Activated T-helper 17 cell treated with anti-CD3 and anti-CD28 coated beads, Interleukin-2, amount 50 U/mL, for 72 hours (primary cell): ENCODE results near the gene ZNF324. TPM values are rescaled to one million over a fixed set of nuclear protein-coding genes. Genes with fewer than 3 reads are reported as not detected.
"Not testable (repeated sequence)": the region's sequence is repeated elsewhere in the genome, so short reads cannot be mapped to it uniquely, and the experiment has no call there.

Experiments
- ATAC-seq: fragments of 150-1000 bp; cut with Tn5 transposase; replicated peaks from 2 replicates; pipeline ENCODE4 v1.10.0; 2021; ENCODE audit warnings: mild to moderate bottlenecking, moderate library complexity
- H3K27ac Mint-ChIP-seq: one replicate; pipeline ENCODE4 v1.8.0; 2022; ENCODE audit warnings: mixed read lengths
- H3K27me3 Mint-ChIP-seq: one replicate; pipeline ENCODE4 v1.8.0; 2022; ENCODE audit warnings: mixed read lengths
- H3K36me3 Mint-ChIP-seq: one replicate; pipeline ENCODE4 v1.8.0; 2022; ENCODE audit warnings: low read depth, mild to moderate bottlenecking, mixed read lengths
- H3K4me1 Mint-ChIP-seq: one replicate; pipeline ENCODE4 v1.8.0; 2022; ENCODE audit warnings: mixed read lengths
- H3K4me3 Mint-ChIP-seq: one replicate; pipeline ENCODE4 v1.8.0; 2022; ENCODE audit warnings: mild to moderate bottlenecking, mixed read lengths
- H3K9me3 Mint-ChIP-seq: one replicate; pipeline ENCODE4 v1.8.0; 2022; ENCODE audit warnings: mixed read lengths
- total RNA-seq, 2 donors: library from RNA; stranded (reverse); gene quantifications; one replicate each; pipeline ENCODE4 v1.2.3, GENCODE V29; 2022

ZNF324 gene
- total RNA-seq, 2 donors from 2014 or later = 7.3 to 7.6 TPM

DNA sequence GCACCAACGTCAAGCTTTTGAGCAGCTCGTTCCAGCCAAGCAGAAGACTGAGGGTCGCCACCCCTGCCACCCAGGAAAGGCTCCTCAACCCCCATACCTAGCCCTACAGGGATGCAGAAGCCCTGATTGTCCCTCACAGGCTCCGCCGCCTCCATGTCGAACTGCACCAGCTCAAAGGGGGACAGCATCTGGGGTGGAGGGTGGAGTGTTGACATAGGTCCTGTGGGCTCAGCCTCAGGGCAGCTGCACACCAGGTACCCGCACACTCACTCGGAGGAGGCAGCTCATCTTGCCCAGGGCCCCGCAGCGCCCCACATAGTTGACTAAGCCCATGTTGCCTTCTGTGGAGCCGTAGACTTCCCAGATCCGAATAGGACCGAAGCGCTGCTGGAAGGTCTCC, 33.4 kb downstream of the ZNF324 start:
- H3K4me3 Mint-ChIP-seq = peak overlapping the region; percentile 93
- ATAC-seq = no peak
- peaks cover 17% of the 10 kb centered on the region for H3K4me1 Mint-ChIP-seq
- peaks cover 8% of the 10 kb centered on the region for H3K9me3 Mint-ChIP-seq
- H3K27ac Mint-ChIP-seq = peak overlapping the region; percentile 93
- H3K36me3 Mint-ChIP-seq = no peaks in the 10 kb centered on the region
- H3K27me3 Mint-ChIP-seq = no peaks in the 10 kb centered on the region

GRCh38 chr19:58507602-58508223, 40.8 kb downstream of the ZNF324 start:
- H3K4me3 Mint-ChIP-seq, H3K27ac Mint-ChIP-seq, ATAC-seq, H3K4me1 Mint-ChIP-seq, H3K36me3 Mint-ChIP-seq, H3K27me3 Mint-ChIP-seq, H3K9me3 Mint-ChIP-seq: not testable (repeated sequence)

DNA sequence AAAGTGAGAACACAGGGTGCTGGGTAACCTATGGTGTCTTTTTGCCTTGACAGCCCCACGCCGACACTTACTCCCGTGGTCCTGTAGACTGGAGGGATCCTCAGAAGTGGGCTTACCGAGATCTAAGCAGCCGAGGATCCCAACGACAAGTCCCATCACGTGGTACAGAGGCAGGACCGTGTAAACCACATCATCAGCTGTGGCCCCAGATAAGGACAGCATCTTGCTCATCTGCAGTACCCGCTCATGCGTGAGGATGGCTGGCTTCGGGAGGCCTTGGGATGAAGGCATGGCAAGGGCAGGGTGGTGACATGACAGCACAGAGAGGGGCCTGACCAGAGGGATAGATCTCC, 42.8 kb downstream of the ZNF324 start:
- peak overlapping the region; percentile 41 for H3K27ac Mint-ChIP-seq
- no peak overlapping the region for H3K4me3 Mint-ChIP-seq
- no peaks in the 10 kb centered on the region for H3K27me3 Mint-ChIP-seq
- H3K36me3 Mint-ChIP-seq = peaks cover 2% of the 10 kb centered on the region
- peaks cover 3% of the 10 kb centered on the region for H3K9me3 Mint-ChIP-seq
- no peaks in the 10 kb centered on the region for H3K4me1 Mint-ChIP-seq
- no peak for ATAC-seq

DNA sequence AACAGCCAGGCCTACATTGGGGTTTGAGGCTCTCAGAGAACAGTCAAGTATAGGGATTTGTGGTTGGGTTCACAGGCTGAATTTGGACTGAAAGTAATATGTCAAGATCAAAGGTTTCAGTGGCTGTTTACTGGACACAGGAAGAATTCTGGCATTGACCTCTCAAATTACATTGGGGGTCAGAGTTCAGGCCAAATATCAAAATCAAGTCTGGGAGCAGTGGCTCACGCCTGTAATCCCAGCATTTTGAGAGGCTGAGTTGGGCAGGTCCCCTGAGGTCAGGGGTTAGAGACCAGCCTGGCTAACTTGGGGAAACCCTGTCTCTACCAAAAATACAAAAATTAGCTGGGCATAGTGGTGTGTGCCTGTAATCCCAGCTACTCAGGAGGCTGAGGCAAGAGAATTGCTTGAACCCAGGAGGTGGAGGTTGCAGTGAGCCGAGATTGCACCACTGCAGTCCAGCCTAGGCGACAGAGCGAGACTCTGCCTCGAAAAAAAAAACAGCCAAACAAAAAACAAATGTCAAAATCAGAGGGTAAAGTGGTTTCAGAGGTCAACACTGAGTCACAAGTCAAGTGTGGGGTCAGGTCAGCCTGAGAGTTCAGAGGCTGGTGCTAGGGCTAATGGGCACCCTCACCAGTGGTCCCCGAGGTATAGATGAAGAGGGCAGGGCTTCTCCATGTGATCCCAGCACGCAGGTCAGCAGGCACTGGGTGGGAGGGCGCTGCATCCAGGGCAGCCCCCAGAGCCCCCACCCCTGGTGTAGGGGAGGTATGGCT, 43.4 kb downstream of the ZNF324 start:
- no peak for ATAC-seq
- Mint-ChIP-seq H3K9me3 (peaks cover 3% of the 10 kb centered on the region), H3K36me3 (peaks cover 8% of the 10 kb centered on the region), H3K4me3 (no peak overlapping the region), H3K4me1 (peaks cover under 1% of the 10 kb centered on the region), H3K27me3 (no peaks in the 10 kb centered on the region), H3K27ac (peak overlapping the region; percentile 41)

DNA sequence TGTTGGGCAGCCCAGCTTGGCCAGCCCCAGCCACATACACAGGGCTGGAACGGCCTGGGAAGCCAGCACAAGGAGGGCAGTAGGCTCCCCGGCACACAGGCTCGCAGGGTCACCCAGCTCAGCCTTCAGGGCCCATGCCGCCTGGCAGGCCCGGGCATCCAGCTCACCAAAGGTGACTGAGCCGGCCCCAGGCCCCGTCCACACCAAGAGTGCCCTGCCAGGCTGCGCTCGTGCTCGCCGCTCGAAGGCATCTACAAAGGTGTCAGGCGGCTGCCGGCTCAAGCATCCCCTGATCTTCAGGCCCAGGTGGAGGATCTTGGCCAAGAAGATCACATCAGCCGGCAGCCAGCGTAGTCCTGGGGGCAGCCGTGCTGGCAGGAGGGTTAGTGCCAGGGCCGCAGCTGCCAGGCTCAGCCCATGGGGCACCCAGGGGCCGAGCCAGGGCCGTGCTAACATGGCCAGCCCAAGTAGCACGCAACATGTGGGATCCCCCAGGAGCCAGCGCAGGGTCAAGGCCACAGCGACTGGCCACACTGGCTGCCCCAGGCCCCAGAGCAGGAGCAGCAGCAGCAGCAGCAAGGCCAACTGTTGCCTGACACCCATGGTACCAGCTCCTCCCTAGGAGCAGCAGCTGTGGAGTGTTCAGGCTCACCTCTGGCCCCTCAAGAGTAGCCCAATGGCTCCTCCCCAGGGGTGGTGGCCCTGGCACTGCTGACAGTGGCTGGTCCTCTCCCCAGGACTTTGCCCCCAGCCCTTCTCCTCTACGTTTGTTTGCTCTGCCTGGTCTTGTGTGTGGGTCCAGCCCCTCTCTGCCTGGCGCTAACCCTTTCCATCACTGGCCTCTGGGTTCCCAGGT, 44.7 kb downstream of the ZNF324 start, which contains the start of gene SLC27A5:
Gene SLC27A5, minus strand, starts transcription at position 640 of the 856 bp plus-strand sequence. Its CDS starts 37 bp downstream, at position 603.
- peak within 1 kb of the TSS; percentile 85 for H3K27ac Mint-ChIP-seq
- H3K36me3 Mint-ChIP-seq = peaks cover 16% of the 10 kb centered on the region
- H3K27me3 Mint-ChIP-seq = no peaks in the 10 kb centered on the region
- H3K9me3 Mint-ChIP-seq = peaks cover 3% of the 10 kb centered on the region
- peaks cover 6% of the 10 kb centered on the region for H3K4me1 Mint-ChIP-seq
- peak within 1 kb of the TSS; percentile 85 for H3K4me3 Mint-ChIP-seq
- ATAC-seq = no peak

DNA sequence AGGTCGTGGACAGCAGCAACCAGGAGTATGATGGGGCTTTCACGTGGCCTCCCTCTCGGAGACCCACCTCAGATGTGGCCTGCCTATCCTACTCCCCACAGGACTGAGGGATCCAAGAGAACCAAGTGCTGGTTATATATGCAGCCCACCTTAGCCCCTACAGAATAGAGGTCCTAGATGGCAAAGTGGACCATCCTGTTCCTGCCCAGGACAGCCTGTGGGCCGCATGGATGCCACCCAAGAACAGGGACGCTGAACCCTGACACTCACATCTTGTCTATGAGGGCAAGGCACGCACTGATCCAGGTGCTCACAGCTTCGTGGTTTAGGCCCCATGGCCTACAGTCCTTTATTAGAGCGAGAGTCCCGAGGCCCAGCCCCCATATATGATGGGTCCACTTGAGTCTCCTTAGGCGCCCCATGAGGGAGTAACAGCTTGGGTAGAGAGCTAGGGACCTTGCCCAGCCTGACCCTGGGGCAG, 46.4 kb downstream of the ZNF324 start:
- peaks cover 11% of the 10 kb centered on the region for H3K4me1 Mint-ChIP-seq
- H3K27me3 Mint-ChIP-seq = no peaks in the 10 kb centered on the region
- peak overlapping the region; percentile 85 for H3K27ac Mint-ChIP-seq
- H3K36me3 Mint-ChIP-seq = peaks cover 20% of the 10 kb centered on the region
- peak; percentile 2 for ATAC-seq
- H3K4me3 Mint-ChIP-seq = peak overlapping the region; percentile 85
- no peaks in the 10 kb centered on the region for H3K9me3 Mint-ChIP-seq

GRCh38 chr19:58513694-58514563, 47.0 kb downstream of the ZNF324 start:
- ATAC-seq = peak; percentile 95
- H3K27ac Mint-ChIP-seq = peak overlapping the region; percentile 85
- H3K36me3 Mint-ChIP-seq = peaks cover 26% of the 10 kb centered on the region
- peak overlapping the region; percentile 85 for H3K4me3 Mint-ChIP-seq
- no peaks in the 10 kb centered on the region for H3K27me3 Mint-ChIP-seq
- H3K9me3 Mint-ChIP-seq = no peaks in the 10 kb centered on the region
- H3K4me1 Mint-ChIP-seq = peaks cover 12% of the 10 kb centered on the region

DNA sequence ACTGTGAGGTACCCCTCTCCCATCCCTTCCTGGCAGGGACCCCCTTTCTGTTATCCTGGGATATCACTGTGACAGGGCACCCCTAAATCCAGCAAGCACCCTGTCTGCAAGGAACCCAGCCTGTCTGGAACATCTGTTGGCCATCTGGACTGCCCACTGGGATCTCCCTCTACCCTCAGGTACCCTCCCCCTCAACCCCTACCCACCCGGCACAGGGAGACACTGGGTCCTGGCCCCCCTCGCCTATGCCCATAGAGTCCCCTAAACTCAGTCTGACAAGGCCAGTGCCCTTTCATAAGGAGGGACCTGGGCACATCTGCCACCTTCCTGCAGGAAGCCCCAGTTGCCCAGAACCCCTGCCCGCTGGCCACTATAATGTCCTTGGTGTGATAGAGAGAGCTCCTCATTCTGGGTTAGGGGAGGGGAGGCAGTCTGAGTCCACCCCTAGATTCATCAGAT, 47.7 kb downstream of the ZNF324 start:
- no peaks in the 10 kb centered on the region for H3K9me3 Mint-ChIP-seq
- H3K27ac Mint-ChIP-seq = peak overlapping the region; percentile 85
- no peak for ATAC-seq
- H3K4me1 Mint-ChIP-seq = peaks cover 12% of the 10 kb centered on the region
- H3K4me3 Mint-ChIP-seq = peak overlapping the region; percentile 85
- H3K27me3 Mint-ChIP-seq = no peaks in the 10 kb centered on the region
- H3K36me3 Mint-ChIP-seq = peaks cover 32% of the 10 kb centered on the region

DNA sequence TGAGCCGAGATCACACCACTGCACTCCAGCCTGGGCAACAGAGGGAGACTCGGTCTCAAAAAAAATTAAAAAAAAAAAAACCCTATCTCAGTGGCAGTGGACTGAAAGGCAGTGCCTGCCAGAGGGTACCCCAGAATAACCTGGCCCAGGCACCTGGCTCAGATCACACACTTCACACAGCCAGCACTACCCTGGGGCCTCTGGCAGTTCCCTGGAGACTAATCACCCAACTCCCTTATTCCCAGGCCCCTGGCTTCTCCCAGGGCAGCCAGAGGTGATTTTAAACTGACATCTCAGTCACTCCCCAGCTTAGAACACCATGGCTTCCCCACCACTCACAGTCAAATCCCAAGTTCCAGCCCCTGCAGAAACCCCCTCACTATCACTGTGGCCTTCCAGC, 48.4 kb downstream of the ZNF324 start:
- ATAC-seq = no peak
- Mint-ChIP-seq H3K4me1 (peaks cover 12% of the 10 kb centered on the region), H3K27me3 (no peaks in the 10 kb centered on the region), H3K4me3 (peak overlapping the region; percentile 85), H3K9me3 (no peaks in the 10 kb centered on the region), H3K36me3 (peaks cover 36% of the 10 kb centered on the region), H3K27ac (peak overlapping the region; percentile 80)

DNA sequence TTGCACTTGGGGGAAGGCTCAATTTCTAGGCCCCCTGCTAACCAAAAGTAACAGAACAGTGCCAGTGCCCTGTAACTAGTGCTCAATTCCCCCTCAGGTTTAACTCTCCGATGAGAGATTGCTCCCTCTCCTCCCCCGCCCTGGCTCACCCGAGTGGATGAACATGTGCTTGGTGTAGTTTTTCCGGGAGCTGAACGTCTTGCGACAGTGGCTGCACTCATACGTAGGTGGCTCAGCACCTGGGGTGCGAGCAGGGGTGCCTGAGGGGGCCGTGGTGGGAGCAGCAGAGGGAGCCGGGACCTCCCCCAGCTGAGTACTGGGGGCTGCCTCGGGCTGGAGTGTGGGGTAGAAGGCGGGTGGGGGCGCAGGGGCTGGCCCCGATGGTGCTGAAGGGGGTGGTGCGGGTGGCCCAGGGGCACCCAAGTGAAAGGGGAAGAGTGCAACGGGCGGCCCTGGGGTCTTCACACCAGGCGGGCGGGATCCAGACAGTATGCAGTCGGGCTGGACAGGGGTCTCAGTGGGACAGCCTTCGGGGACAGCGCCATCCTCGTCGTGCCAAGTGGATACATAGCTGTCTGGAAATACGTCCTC, 49.5 kb downstream of the ZNF324 start:
- no peaks in the 10 kb centered on the region for H3K27me3 Mint-ChIP-seq
- no peaks in the 10 kb centered on the region for H3K9me3 Mint-ChIP-seq
- peak overlapping the region; percentile 85 for H3K4me3 Mint-ChIP-seq
- peak overlapping the region; percentile 80 for H3K27ac Mint-ChIP-seq
- no peak for ATAC-seq
- peaks cover 36% of the 10 kb centered on the region for H3K36me3 Mint-ChIP-seq
- peaks cover 13% of the 10 kb centered on the region for H3K4me1 Mint-ChIP-seq

DNA sequence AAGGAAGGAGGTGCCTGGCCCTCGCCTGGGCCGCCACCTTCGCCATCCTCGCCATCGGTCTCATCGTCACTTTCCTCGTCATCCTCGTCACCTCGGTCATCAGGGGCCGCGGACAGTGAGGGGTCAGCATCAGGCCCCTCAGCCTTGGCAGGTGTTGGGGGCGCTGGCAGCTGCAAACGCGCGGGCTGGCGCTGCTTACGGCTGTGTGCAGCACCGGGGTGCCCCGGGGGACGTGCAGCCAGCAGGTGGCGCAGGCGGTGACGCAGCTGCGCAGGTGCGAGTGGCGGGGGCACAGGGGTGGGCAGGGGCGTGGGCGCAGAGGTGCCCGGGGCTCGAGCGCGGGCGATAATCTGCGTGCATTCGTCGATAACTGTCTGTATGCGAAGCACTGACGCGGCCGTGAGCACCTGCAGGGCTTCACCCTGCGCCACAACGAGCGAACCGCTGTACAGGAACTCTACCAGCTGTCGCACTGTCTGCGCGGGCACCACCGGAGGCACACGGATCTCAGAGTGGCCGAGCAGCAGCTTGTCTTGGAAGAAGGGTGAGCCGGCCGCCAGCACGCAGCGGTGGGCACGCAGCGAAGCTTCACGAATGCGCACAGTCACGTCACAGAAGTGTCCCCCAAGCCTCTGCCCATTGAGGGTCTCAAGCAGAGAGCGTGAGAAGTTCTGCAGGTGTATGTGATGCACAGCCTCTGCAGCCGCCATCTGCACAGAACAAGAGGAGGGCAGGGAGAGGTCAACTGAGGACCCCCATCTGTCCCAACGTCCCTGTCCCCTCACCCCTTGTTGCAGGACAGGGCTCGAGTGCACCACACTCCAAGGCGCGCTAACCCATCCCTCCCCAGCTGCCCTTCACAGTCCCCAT, 50.3 kb downstream of the ZNF324 start:
- Mint-ChIP-seq H3K27me3 (no peaks in the 10 kb centered on the region), H3K27ac (no peak overlapping the region), H3K4me3 (peak overlapping the region; percentile 89), H3K9me3 (no peaks in the 10 kb centered on the region), H3K4me1 (peaks cover 18% of the 10 kb centered on the region), H3K36me3 (peaks cover 36% of the 10 kb centered on the region)
- no peak for ATAC-seq

DNA sequence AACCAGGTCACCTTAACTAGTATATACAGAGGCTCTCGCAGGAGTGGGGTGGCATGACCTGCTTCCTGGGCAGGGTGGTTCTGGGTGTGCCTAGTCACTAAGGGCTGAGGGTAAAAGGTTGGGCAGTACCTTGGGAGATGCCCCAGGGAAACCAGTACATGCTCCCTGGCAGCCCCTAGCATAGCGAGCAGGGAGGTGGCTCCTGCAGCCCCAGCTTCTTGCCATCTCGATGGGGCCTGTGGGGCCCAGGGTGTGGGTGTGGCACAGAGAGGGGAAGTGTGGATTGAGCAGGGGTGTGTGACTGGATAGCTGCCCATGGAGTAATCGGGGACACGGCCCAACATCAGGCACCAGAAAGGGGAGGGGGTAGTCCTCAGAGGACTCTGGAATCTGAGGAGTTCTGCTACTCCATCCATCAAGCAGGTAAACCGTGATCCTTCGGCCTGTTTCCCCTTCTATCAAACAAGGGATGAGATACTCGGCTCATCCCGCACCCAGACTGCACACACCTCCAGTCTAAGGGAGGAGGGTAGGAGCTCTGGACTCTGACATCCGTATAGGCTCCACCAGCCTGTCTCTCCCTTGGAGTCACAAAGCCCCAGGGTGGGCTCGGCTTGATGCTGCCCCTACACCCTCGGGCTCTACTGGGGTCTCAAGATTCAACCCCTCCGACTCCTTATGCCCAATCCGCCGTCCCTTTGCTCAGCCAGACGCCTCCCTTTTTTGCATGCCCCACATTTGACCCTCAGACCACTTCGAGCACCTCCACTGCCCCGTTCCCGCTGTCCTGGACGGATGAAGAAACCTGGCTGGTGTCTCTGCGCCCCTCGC, 51.6 kb downstream of the ZNF324 start:
- Mint-ChIP-seq H3K4me1 (peaks cover 18% of the 10 kb centered on the region), H3K4me3 (peak overlapping the region; percentile 89), H3K9me3 (no peaks in the 10 kb centered on the region), H3K36me3 (peaks cover 36% of the 10 kb centered on the region), H3K27ac (peak overlapping the region; percentile 96), H3K27me3 (no peaks in the 10 kb centered on the region)
- no peak for ATAC-seq
